GOT3 (cell line): ENCODE measurements around the gene CFAP73.
"Not testable (repeated sequence)": the region's sequence is repeated elsewhere in the genome, so short reads cannot be mapped to it uniquely, and the experiment has no call there.

ENCODE experiments used
- DNase-seq: peaks from one replicate; lab custom pipeline; 2025; ENCODE audit warnings: mixed read lengths; lab: John Stamatoyannopoulos, UW

The CFAP73 gene

DNA sequence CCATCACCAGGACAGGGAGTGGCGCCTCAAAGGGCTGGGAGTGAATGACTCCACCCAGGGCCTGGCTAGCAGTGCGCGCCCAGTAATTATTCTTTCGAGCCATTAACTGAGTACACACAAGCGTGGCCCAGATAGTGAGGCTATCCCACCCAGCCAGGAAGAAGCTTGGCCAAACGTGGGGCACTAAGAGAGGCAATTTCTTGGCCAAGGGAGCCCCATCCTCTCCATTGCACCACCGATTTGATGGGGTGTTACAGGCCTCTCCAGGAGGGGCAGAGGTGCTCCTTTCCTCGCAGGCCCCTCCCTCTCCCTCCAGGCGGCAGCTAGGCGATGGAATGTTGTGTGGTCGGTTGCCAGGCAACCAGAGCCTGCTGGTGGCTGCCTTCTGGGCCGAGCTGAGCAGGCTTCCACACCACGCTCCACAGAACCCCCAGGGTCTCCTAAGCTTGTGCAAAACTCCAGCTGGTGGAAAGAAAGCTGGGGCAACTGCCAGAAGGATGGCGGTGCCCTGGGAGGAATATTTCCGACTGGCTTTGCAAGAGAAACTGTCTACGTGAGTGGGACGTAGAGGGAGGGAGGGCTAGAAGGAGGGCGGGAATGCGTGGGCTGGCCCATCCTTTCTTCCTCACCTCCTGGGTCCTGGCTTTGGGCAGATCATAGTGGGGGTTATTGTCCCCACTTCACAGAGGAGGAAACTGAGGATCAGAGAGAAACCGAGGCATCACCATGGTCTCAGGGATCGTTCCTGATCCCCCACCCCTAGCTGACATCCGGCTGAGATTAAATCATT lies at the start of gene CFAP73:
CFAP73 (plus strand) TSS at position 364 of the 790 bp plus-strand sequence; CDS start at position 498, 134 bp downstream.
- peak; percentile 33 for DNase-seq

- DNase-seq = no peak
These were observed 49.8 kb upstream of the CFAP73 start for GRCh38 chr12:113099764-113100163.

DNA sequence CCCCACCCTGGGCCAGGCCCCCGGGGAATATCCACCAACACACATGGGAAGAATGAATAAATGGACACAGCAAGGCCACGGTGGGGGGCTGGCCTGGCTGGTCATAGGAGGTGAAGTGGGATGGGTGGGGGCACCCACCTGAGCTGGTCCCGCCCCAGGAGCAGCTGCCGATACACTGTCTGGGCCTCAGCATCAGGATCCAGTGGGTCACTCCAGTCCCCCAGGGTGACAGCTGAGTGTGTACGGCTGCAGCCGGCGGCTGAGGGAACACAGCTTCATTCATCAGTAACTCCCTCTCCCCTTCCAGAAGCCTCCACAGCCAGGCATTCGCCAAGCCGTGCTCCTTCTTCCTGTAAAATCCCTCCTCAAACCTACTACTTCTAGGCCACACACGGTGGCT lies 47.8 kb upstream of the CFAP73 start:
- DNase-seq = no peak

DNA sequence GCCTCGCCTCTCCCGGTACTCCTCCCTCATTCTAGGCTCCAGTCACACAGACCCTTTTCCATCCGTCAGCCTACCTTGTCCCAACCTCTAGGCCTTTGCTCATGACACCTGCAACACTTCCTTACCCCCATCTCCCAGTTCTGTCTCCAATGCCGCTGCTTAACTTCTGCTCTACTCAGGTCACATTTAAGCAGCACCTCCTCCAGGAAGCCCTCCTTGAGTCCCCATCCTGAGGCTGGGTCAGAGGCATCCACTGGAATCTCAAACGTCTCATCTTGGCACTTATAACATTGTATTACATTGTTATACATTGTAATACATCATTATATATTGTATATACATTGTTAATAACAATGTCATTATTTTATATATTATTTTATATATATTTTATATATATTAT lies 46.7 kb upstream of the CFAP73 start:
- no peak for DNase-seq

DNA sequence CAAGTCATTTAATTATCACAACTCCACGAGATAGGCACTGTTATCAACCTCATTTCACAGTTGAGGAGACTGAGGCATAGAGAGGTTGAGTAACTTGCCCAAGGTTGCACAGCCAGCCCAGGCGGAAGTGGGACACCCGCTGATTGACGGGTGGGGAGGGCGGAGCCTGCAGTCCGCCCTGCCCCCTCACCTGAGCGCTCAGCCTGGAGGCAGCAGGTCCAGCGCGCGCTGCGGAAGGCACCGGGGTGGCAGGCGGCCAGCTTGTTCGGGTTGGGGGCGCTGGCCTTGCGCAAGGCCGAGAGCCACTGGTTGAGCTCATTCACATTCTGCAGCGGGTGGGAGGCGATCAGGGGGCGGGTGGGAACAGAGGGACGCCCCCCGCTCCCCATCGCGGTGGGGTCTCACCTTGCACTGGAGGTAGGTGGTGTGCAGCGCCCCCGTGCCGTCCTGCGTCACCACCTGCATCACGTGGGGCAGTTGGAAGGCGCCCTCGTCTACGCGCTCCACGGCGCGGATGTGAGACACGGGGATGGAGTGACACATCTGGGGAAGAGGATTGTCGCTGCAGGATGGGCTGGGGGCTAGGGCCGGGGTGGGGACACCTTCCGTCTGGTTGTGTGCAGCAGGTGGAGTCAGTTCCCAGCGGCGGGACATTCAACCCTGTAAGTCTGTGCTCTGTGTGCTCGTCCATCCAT lies 45.6 kb upstream of the CFAP73 start:
- no peak for DNase-seq

DNA sequence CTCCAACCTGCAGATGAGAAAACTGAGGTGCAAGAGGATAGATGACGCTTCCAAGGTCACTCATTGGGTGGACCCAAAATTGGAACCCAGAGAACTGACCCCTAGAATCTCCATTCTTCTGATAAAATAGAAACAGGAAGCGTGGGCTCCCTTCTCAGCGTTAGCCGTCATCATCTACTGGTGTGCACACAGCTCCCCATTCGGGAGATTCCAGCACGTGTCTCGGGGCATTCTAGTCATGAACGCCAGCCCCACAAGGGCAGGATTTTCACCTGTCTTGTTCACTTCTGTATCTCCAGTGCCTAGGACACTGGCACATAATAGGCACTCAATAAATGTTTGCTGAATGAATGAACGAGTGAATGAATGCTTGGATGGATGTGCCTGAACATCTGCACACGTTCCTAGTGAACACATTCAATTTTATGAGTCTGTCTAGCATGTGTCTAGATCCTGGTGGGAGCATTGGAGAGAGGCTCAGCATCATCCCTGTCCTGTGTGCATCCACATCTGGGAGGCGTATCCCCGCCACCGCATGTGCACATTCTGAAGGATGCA lies 44.5 kb upstream of the CFAP73 start:
- no peak for DNase-seq

DNA sequence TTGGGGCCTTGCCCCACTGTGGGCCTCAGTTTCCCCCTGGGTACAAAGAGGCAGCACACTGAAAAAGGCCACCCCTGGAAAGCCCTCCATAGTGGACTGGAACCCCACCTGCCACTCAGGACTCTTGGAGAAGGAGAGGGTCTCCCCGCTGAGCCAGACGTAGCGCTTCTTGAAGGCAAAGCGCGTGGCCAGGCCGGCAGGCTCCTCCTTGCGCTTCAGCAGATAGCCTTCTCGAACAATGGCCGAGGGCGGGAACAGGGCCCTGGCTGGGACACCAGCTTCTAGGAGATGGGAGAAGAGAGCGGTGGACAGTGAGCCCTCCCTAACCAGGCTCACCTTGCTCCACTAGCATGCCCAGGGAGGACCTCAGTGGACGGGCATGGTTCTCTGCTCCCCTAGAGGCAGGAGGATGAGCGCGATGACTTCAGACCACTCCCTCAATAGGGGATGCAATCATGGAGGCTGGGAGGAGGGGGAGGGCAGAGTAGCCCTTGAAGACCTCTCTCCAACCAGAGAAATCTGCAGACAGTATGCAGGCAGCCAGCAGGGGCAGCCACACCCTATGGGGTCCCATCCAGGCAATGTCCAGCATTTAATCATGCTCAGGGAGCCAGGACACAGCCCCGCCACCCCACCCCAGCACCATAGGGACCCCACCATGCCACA lies 43.8 kb upstream of the CFAP73 start:
- DNase-seq = no peak

- no peak for DNase-seq
These were observed 43.2 kb upstream of the CFAP73 start for GRCh38 chr12:113106361-113106760.

GRCh38 chr12:113108308-113108707 lies 41.2 kb upstream of the CFAP73 start:
- no peak for DNase-seq

DNA sequence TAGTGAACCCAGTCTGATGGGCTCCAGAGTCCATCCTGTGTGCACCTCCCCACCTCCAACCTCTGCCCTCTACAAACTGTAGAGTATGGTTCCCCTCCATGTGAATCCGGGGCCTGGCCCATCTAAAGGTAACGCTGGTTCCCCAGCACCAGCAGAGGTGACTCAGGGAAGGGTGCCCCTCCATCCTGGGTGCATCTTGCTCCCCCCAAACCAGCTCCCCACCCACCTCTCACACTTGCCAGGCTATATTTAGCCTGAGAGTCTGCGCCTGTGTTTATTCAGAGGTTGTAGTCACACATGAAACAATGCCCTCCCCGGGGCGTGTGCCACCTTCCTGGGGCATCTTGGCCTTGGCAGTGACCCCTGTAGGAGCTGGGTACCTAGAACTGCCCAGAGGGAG lies 40.2 kb upstream of the CFAP73 start:
- no peak for DNase-seq

DNA sequence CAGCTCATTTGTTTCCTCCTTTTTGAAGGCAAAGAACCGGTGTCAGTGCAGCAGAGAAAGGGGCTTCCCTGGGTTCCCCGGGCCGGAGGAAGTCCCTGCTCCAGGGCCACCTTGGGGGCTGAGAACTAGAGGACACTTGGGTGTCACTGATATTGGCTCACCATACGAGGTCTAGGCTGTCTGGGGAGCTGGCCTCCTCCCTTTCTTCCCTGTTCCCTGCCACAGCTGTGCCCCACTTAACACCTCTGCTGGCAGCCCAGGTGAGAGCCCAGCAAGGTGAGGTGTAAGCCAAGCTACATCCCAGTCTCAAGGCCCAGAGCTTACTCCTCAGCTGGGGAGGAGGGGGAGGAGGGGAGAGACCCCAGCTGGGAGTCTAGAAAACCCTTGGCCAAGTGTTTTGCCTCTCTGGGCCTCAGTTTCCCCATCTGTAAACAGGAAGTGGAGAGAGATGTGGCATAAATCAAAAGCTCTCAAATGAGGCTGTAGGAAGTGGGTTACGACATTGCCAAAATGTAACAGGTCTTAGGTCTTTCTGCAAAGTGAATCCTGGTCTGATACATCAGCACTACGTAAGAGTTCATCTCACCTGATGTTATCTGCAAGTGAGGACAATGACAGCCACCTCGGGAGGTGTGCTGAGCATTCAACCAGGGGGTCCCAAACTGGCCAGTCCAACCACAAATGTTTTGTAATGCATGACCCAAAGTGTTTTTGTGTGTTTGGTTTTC lies 39.5 kb upstream of the CFAP73 start:
- DNase-seq = no peak

GRCh38 chr12:113111247-113111646 lies 38.3 kb upstream of the CFAP73 start:
- DNase-seq = no peak

DNA sequence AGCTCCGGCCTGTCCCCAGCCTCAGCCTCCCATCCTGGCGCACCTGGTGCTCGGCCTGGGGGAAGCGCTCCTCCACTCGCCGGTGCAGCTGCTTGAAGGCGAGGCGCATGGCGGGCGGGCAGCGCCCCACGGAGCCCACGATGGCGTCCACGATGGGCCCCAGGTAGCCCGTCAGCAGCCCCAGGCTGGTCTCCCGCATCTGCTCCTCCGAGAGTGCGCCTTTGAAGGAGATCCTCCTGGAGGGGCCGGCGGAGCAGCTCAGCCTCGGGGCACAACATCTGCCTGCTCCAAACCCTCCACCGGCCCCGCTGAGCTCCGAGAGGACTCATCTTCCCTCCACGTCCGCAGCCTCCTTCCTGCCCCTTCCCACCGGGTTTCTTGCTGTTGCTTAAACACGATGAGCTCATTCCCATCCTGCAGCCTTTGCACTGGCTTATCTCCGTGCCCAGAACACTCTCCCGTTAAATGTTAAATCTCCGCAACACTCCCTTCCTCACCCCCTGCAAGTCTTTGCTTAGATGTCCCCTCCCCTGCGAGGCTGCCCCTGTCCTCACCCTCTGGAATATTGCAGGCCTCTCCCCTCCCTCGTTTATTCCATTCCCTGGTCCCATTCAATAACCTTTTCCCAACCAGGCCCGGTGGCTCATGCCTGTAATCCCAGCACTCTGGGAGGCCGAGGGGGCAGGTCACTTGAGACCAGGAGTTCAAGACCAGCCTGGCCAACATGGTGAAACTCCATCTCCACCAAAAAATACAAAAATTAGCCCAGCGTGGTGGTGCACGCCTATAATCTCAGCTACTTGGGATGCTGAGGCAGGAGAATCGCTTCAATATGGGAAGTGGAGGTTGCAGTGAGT lies 37.3 kb upstream of the CFAP73 start:
- DNase-seq = no peak

GRCh38 chr12:113113397-113113796 lies 36.1 kb upstream of the CFAP73 start:
- DNase-seq = no peak

GRCh38 chr12:113114447-113115178 lies 34.9 kb upstream of the CFAP73 start:
- DNase-seq = no peak

- DNase-seq = no peak
These were observed 33.9 kb upstream of the CFAP73 start for GRCh38 chr12:113115455-113116126.

GRCh38 chr12:113116875-113117274 lies 32.6 kb upstream of the CFAP73 start:
- DNase-seq = no peak

- DNase-seq = not testable (repeated sequence)
These were observed 31.8 kb upstream of the CFAP73 start for GRCh38 chr12:113117684-113118083.

DNA sequence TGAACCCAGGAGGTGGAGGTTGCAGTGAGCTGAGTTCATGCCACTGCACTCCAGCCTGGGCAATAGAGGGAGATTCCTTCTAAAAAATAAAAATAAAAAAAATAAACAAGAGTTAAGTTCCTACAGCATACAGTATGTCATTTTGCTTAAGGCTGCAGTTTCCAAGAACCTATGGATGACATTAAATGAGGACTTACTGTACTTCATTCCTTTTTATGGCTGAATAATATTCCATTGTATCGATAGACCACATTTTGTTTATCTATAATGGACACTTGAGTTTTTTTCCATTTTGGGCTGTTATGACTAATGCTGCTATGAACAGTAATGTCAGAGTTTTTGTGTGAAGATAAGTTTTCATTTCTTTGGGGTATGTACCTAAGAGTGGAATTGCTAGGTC lies 31.4 kb upstream of the CFAP73 start:
- no peak for DNase-seq
